GM06990 (cell line): ENCODE data around the gene TAF6L.
A peak's percentile ranks its signal among the peaks of the same experiment; 100 is the strongest.
"Not testable (repeated sequence)": the region's sequence is repeated elsewhere in the genome, so short reads cannot be mapped to it uniquely, and the experiment has no call there.

Experiments used
- DNase-seq: peaks from one replicate; pipeline ENCODE4 v3.0.0-alpha.2; 2011; ENCODE audit not compliant: insufficient read length; ENCODE audit errors: extremely low read depth
- H3K27me3 ChIP-seq: replicated peaks from 2 replicates; pipeline ENCODE4 v1.6.0; 2011; ENCODE audit warnings: low read length; ENCODE audit not compliant: control insufficient read depth, insufficient read depth
- H3K36me3 ChIP-seq: 2 replicates; pipeline ENCODE4 v1.5.1; 2011; ENCODE audit warnings: low read length; ENCODE audit not compliant: control insufficient read depth, insufficient read depth
- H3K4me3 ChIP-seq: replicated peaks from 2 replicates; pipeline ENCODE4 v1.5.1; 2011; ENCODE audit warnings: low read depth, mild to moderate bottlenecking, control low read depth, low read length
- CTCF ChIP-seq: IDR thresholded peaks from 2 replicates; pipeline ENCODE4 v1.5.1; 2011; ENCODE audit warnings: low read length, control low read depth, mild to moderate bottlenecking, inconsistent platforms; ENCODE audit not compliant: insufficient read depth, poor library complexity, severe bottlenecking

TAF6L gene

GRCh38 chr11:62737196-62737595, 34.0 kb upstream of the TAF6L start:
- H3K36me3 ChIP-seq, result peaks cover 10% of the 10 kb centered on the region
- DNase-seq, result no peak

GRCh38 chr11:62747475-62748160, 23.6 kb upstream of the TAF6L start:
- no peak for DNase-seq
- TF ChIP-seq CTCF, result no peak
- Histone ChIP-seq H3K36me3 (peaks cover 3% of the 10 kb centered on the region; the same call in 1 of the 2 replicates), H3K4me3 (no peak overlapping the region), H3K27me3 (no peaks in the 10 kb centered on the region)

More at GRCh38 chr11:62737196-62737595, 34.0 kb upstream of the TAF6L start:
- Histone ChIP-seq H3K4me3 (no peak overlapping the region), H3K27me3 (no peaks in the 10 kb centered on the region)
- no peak for TF ChIP-seq CTCF

- not testable (repeated sequence) for H3K27me3 ChIP-seq, H3K4me3 ChIP-seq, DNase-seq, H3K36me3 ChIP-seq
Observed at GRCh38 chr11:62749931-62750330, 21.3 kb upstream of the TAF6L start.

GRCh38 chr11:62752177-62752785, 18.9 kb upstream of the TAF6L start:
- no peak for TF ChIP-seq CTCF
- Histone ChIP-seq H3K36me3 (peaks cover 5% of the 10 kb centered on the region; the same call in 1 of the 2 replicates), H3K4me3 (no peak overlapping the region), H3K27me3 (no peaks in the 10 kb centered on the region)
- no peak for DNase-seq

GRCh38 chr11:62752994-62753735, 18.0 kb upstream of the TAF6L start:
- TF ChIP-seq CTCF, result no peak
- no peak for DNase-seq
- peaks cover 5% of the 10 kb centered on the region; the same call in 1 of the 2 replicates for H3K36me3 ChIP-seq
- H3K4me3 ChIP-seq, result peak overlapping the region; percentile 64
- H3K27me3 ChIP-seq, result no peaks in the 10 kb centered on the region
